ENCODE measurements around the gene ADAM33.

Gene ADAM33

GRCh38 chr20:3663031-3663701 lies 18.6 kb downstream of the ADAM33 start, which contains the start of gene GFRA4:
GFRA4 (minus strand) TSS chr20:3663399; CDS start chr20:3663399, 0 bp downstream.
- DNase-seq = peak; percentile 49

GRCh38 chr20:3661814-3662665 lies 19.8 kb downstream of the ADAM33 start:
- peak; percentile 48 for DNase-seq

GRCh38 chr20:3661060-3661813 lies 20.6 kb downstream of the ADAM33 start:
- DNase-seq = peak; percentile 49

GRCh38 chr20:3660262-3661059 lies 21.3 kb downstream of the ADAM33 start:
- peak; percentile 24 for DNase-seq

- peak; percentile 43 for DNase-seq
These were observed 22.1 kb downstream of the ADAM33 start for GRCh38 chr20:3659492-3660261.

- peak; percentile 27 for DNase-seq
These were observed 22.9 kb downstream of the ADAM33 start for GRCh38 chr20:3658716-3659491.

GRCh38 chr20:3658019-3658715 lies 23.6 kb downstream of the ADAM33 start:
- DNase-seq = peak; percentile 49

GRCh38 chr20:3655131-3655405 lies 26.7 kb downstream of the ADAM33 start:
- DNase-seq = no peak

- DNase-seq = peak; percentile 47
These were observed 27.3 kb downstream of the ADAM33 start for GRCh38 chr20:3654326-3655130.

- peak; percentile 45 for DNase-seq
These were observed 27.9 kb downstream of the ADAM33 start for GRCh38 chr20:3653921-3654320.

- peak; percentile 44 for DNase-seq
These were observed 28.9 kb downstream of the ADAM33 start for GRCh38 chr20:3652676-3653596.

- DNase-seq = peak; percentile 44
These were observed 29.6 kb downstream of the ADAM33 start for GRCh38 chr20:3652221-3652620.

- peak; percentile 57 for DNase-seq
These were observed 30.4 kb downstream of the ADAM33 start for GRCh38 chr20:3651204-3651962.

GRCh38 chr20:3648951-3649350 lies 32.9 kb downstream of the ADAM33 start:
- DNase-seq = peak; percentile 51

GRCh38 chr20:3647473-3647872 lies 34.3 kb downstream of the ADAM33 start:
- no peak for DNase-seq

- DNase-seq = peak; percentile 60
These were observed 35.2 kb downstream of the ADAM33 start for GRCh38 chr20:3646651-3647050.

GRCh38 chr20:3646067-3646440 lies 35.8 kb downstream of the ADAM33 start:
- no peak for DNase-seq
